ENCODE measurements around the gene OR6X1.

DNA sequence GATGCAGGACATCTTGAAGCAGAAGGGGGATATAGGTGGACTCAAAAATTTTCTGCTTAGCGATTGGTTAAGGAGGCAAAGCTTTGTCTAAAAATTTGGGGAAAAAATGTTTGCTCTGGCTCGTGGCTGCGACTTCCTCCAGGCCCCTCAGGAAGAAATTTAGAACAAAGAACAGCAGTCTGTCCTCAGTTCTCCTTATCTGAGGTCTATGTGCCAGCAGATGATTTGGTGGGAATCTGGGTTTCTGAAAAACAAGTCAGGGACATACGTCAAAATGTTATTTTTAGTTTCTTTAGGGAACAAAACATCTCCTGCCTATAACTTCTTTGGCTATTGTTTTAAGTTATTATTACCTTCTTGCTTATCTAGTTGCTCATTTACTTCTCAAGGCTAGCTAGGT is 43.8 kb upstream of the OR6X1 start:
- TF ChIP-seq, protein P1, sequence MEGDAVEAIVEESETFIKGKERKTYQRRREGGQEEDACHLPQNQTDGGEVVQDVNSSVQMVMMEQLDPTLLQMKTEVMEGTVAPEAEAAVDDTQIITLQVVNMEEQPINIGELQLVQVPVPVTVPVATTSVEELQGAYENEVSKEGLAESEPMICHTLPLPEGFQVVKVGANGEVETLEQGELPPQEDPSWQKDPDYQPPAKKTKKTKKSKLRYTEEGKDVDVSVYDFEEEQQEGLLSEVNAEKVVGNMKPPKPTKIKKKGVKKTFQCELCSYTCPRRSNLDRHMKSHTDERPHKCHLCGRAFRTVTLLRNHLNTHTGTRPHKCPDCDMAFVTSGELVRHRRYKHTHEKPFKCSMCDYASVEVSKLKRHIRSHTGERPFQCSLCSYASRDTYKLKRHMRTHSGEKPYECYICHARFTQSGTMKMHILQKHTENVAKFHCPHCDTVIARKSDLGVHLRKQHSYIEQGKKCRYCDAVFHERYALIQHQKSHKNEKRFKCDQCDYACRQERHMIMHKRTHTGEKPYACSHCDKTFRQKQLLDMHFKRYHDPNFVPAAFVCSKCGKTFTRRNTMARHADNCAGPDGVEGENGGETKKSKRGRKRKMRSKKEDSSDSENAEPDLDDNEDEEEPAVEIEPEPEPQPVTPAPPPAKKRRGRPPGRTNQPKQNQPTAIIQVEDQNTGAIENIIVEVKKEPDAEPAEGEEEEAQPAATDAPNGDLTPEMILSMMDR (conservative IDR thresholded peaks at IDR 0.05; ENCODE audit: low read length), result no peak
- no peak for TF ChIP-seq EZH2phosphoT487 (IDR thresholded peaks at IDR 0.05; ENCODE audit: borderline replicate concordance, low read depth, low read length)
